Lung (tissue), 12 donors: Measurements from ENCODE around the gene RIPPLY3. TPM values are rescaled to one million over a fixed set of nuclear protein-coding genes. Genes with fewer than 3 reads are reported as not detected.

Experiments used
- ATAC-seq: fragments of 200-7000 bp; cut with Tn5 transposase; one replicate; pipeline ENCODE4 v1.9.1; 2020; ENCODE audit warnings: moderate number of reproducible peaks; ENCODE audit not compliant: insufficient read depth, low FRiP score
- DNase-seq, 3 donors: peaks; one replicate each; pipeline ENCODE4 v3.0.0-alpha.2; 2013 to 2017
- H3K27ac ChIP-seq, 2 donors: one replicate each; pipeline ENCODE4 v1.5.1; 2013; ENCODE audit warnings: mild to moderate bottlenecking in 2 of 2, moderate library complexity in 2 of 2, control low read depth in 1 of 2, inconsistent platforms in 1 of 2, low read depth in 1 of 2, low read length in 1 of 2
- H3K27me3 ChIP-seq, 3 donors: one replicate each; pipeline ENCODE4 v1.5.1; 2013; ENCODE audit warnings: low read length in 2 of 3; ENCODE audit not compliant: control insufficient read depth in 3 of 3, insufficient read depth in 3 of 3
- H3K36me3 ChIP-seq, 4 donors: one replicate each; pipeline ENCODE4 v1.5.1; 2013; ENCODE audit warnings: low read length in 4 of 4, mild to moderate bottlenecking in 1 of 4, moderate library complexity in 1 of 4; ENCODE audit not compliant: control insufficient read depth in 4 of 4, insufficient read depth in 4 of 4
- H3K4me1 ChIP-seq, 5 donors: one replicate each; pipeline ENCODE4 v1.5.1; 2013; ENCODE audit warnings: low read length in 5 of 5, mild to moderate bottlenecking in 2 of 5, moderate library complexity in 1 of 5; ENCODE audit not compliant: control insufficient read depth in 5 of 5, insufficient read depth in 5 of 5
- H3K4me3 ChIP-seq: one replicate; pipeline ENCODE4 v1.5.1; 2013; ENCODE audit warnings: mild to moderate bottlenecking, control low read depth, moderate library complexity
- H3K9ac ChIP-seq, 2 donors: one replicate each; pipeline ENCODE4 v1.5.1; 2013; ENCODE audit warnings: low read length in 2 of 2, control low read depth in 1 of 2; ENCODE audit not compliant: insufficient read depth in 1 of 2
- H3K9me3 ChIP-seq, 4 donors: one replicate each; pipeline ENCODE4 v1.5.1; 2013; ENCODE audit warnings: low read length in 3 of 4, mild to moderate bottlenecking in 1 of 4, moderate library complexity in 1 of 4; ENCODE audit not compliant: control insufficient read depth in 4 of 4, insufficient read depth in 3 of 4
- CTCF ChIP-seq: IDR thresholded peaks from 2 replicates; pipeline ENCODE4 v1.5.1; 2012; ENCODE audit warnings: mild to moderate bottlenecking; ENCODE audit errors: control extremely low read depth, extremely low read depth
- WGBS, 2 donors: extraction: QIAGEN DNeasy Blood & Tissue Kit; methylation state at CpG; one replicate each; pipeline ENCODE4 v1.1.7; 2013; 5-methylcytosine and 5-hydroxymethylcytosine counted together
- polyA plus RNA-seq, 2 donors: library from polyadenylated mRNA; stranded (reverse); fragments of 200-250 nt; gene quantifications; one replicate each; pipeline ENCODE4 v1.2.1, GENCODE V29; 2013
- total RNA-seq, 2 donors: library from RNA; depleted of rRNA in 1 of 2; stranded (reverse); fragments of >200 nt in 1 of 2; gene quantifications; one replicate each; pipeline ENCODE4 v1.2.1, GENCODE V29; 2014 to 2021
- donor health status: control.
- donor health status: control.
- donor health status: Bipolar disorder and iron deficiency.
- donor health status: healthy.
- donor health status: DM: yes; HTN: yes; CAD: no.

The RIPPLY3 gene
- total and polyA plus RNA-seq, 4 donors, result 0.18 to 2.1 (median 0.57) TPM

DNA sequence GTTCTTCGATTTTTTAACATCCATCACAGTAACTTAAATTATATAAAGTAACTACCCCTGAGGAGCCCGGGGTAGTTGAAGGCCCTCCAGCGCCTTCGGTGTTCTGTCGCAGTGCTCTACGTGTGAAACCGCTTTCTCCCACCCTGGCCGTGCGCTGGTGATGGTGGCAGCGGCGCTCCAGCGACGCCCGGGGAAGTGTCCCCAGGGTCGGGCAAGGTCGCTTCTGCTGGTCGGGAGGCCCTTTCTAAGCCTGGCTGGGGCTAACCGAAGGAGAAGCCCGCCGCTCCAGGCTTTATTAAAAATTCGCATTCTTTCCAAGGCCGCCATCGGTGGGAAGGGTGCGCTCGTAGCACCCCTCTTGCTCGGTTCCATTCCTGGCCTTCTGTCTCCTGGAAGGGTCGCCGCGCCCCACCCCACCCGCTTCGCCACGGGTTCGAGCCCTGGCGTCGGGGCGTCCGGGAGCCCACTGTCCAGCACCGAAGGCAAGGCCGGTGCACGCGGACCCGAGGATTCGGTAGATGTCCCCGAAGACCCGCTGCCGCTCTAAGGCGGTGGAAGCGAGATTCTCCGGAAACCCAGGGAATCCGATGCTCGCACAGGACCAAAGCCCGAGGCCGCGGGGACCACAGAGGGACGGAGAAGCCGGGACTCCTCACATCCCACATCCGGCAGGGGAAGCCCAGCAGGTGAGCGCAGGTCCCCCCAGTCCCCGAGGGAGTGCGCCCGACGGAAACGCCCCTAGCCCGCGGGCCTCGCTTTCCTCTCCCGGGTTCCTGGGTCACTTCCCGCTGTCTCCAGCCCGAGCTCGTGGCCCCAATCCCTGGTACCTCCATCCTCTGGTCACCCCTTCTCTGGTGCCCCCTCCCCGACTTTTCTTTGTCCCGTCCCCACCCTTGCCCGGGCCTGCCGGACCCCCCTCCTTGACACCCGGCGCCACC is 685 bp upstream of the RIPPLY3 start:
- WGBS, 2 donors, result 30 to 39% methylated on average over 75 to 76 of the region's 76 CpGs
- H3K27ac ChIP-seq, result no peak overlapping the region
- peak in 1 of 3 donors; percentile 16 for DNase-seq

DNA sequence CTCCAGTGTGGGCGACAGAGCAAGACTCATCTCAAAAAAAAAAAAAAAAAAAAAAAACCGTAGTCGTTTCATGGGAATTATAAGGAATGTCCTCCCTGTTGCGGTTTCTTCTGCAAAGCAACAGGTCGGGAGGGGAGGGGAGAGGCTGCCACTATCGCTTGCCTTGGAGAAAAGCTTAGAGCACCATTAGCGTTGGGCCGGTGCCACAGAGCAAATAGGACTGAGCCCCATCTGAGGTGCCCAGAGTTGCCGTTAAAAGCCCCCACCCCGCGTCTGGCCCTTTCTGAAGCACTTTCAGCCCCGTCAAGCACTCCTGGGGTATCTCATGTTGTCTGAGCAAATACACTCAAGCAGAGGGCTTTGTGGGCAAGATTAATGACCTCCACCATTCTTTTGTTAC is 2.2 kb downstream of the RIPPLY3 start:
- no peak overlapping the region for H3K9ac ChIP-seq
- ATAC-seq (no peak), DNase-seq (peak; percentile 64 to 84 (median 76))
- H3K9me3 ChIP-seq, result no peaks in the 10 kb centered on the region
- peaks cover 0 to 8% (median 3%) of the 10 kb centered on the region in 5 donors for H3K4me1 ChIP-seq
- TF ChIP-seq CTCF, result no peak
- H3K27me3 ChIP-seq, result peaks cover 0 to 40% (median 18%) of the 10 kb centered on the region in 3 donors
- no peak overlapping the region for H3K27ac ChIP-seq
- WGBS, 2 donors, result 60 to 66% methylated on average over 12 of the region's 12 CpGs
- H3K4me3 ChIP-seq, result no peak overlapping the region
- no peaks in the 10 kb centered on the region for H3K36me3 ChIP-seq

More for the DNA sequence above, 685 bp upstream of the RIPPLY3 start:
- peaks cover 0 to 8% (median 3%) of the 10 kb centered on the region in 5 donors for H3K4me1 ChIP-seq
- peak overlapping the region; percentile 10 for H3K4me3 ChIP-seq
- no peak for ATAC-seq
- H3K9me3 ChIP-seq, result no peaks in the 10 kb centered on the region
- no peak for TF ChIP-seq CTCF
- H3K36me3 ChIP-seq, result no peaks in the 10 kb centered on the region
- no peak overlapping the region for H3K9ac ChIP-seq
- peaks cover 0 to 40% (median 18%) of the 10 kb centered on the region in 3 donors for H3K27me3 ChIP-seq

GRCh38 chr21:37009740-37010341 is 3.3 kb downstream of the RIPPLY3 start:
- no peak overlapping the region for H3K9ac ChIP-seq
- H3K27me3 ChIP-seq, result peaks cover 0 to 40% (median 18%) of the 10 kb centered on the region in 3 donors
- peak; percentile 83 for TF ChIP-seq CTCF
- H3K9me3 ChIP-seq, result no peaks in the 10 kb centered on the region
- WGBS, 2 donors, result 10 to 11% methylated on average over 30 of the region's 30 CpGs
- ATAC-seq (peak; percentile 93), DNase-seq (peak; percentile 81 to 88 (median 87))
- H3K36me3 ChIP-seq, result no peaks in the 10 kb centered on the region
- H3K4me3 ChIP-seq, result no peak overlapping the region
- H3K4me1 ChIP-seq, result peaks cover 0 to 8% (median 3%) of the 10 kb centered on the region in 5 donors
- no peak overlapping the region for H3K27ac ChIP-seq
